ENCODE results near the gene SCUBE3.

DNA sequence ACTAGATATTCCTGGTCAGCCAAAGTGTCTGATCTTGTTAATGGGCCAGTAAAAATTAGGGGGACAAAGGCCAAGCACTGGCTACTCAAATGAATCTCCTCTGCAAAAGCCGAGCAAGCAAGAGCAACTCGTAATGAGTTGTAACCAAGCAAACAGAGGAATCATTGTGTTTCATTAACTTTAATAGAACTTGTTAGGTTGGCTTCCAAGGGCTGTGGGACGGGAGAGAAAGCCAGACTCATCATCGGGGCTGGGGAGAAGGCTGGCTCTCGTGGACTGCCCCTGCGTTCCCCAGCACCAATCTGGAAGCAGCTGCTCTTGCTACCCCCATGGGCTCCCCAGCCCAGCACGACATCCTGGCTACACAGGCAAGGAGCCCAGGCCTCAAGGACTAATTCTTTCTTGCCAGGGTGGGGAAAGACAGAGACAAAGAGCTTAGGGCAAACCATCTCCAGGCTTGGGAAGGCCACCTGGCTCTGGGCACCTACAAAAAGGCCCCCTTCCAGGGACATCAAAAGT is 10.5 kb upstream of the SCUBE3 start:
- TF ChIP-seq, protein P1, sequence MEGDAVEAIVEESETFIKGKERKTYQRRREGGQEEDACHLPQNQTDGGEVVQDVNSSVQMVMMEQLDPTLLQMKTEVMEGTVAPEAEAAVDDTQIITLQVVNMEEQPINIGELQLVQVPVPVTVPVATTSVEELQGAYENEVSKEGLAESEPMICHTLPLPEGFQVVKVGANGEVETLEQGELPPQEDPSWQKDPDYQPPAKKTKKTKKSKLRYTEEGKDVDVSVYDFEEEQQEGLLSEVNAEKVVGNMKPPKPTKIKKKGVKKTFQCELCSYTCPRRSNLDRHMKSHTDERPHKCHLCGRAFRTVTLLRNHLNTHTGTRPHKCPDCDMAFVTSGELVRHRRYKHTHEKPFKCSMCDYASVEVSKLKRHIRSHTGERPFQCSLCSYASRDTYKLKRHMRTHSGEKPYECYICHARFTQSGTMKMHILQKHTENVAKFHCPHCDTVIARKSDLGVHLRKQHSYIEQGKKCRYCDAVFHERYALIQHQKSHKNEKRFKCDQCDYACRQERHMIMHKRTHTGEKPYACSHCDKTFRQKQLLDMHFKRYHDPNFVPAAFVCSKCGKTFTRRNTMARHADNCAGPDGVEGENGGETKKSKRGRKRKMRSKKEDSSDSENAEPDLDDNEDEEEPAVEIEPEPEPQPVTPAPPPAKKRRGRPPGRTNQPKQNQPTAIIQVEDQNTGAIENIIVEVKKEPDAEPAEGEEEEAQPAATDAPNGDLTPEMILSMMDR (IDR thresholded peaks at IDR 0.05; ENCODE audit: insufficient read depth, low read length), result no peak
- TF ChIP-seq, protein P2, sequence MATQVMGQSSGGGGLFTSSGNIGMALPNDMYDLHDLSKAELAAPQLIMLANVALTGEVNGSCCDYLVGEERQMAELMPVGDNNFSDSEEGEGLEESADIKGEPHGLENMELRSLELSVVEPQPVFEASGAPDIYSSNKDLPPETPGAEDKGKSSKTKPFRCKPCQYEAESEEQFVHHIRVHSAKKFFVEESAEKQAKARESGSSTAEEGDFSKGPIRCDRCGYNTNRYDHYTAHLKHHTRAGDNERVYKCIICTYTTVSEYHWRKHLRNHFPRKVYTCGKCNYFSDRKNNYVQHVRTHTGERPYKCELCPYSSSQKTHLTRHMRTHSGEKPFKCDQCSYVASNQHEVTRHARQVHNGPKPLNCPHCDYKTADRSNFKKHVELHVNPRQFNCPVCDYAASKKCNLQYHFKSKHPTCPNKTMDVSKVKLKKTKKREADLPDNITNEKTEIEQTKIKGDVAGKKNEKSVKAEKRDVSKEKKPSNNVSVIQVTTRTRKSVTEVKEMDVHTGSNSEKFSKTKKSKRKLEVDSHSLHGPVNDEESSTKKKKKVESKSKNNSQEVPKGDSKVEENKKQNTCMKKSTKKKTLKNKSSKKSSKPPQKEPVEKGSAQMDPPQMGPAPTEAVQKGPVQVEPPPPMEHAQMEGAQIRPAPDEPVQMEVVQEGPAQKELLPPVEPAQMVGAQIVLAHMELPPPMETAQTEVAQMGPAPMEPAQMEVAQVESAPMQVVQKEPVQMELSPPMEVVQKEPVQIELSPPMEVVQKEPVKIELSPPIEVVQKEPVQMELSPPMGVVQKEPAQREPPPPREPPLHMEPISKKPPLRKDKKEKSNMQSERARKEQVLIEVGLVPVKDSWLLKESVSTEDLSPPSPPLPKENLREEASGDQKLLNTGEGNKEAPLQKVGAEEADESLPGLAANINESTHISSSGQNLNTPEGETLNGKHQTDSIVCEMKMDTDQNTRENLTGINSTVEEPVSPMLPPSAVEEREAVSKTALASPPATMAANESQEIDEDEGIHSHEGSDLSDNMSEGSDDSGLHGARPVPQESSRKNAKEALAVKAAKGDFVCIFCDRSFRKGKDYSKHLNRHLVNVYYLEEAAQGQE (IDR thresholded peaks at IDR 0.05; ENCODE audit: insufficient replicate concordance, low read depth), result no peak

Measured in HL-60 (cell line).